ENCODE measurements around the gene JSRP1.
A peak's percentile ranks its signal among the peaks of the same experiment; 100 is the strongest.
"Not testable (repeated sequence)": the region's sequence is repeated elsewhere in the genome, so short reads cannot be mapped to it uniquely, and the experiment has no call there.

The JSRP1 gene

DNA sequence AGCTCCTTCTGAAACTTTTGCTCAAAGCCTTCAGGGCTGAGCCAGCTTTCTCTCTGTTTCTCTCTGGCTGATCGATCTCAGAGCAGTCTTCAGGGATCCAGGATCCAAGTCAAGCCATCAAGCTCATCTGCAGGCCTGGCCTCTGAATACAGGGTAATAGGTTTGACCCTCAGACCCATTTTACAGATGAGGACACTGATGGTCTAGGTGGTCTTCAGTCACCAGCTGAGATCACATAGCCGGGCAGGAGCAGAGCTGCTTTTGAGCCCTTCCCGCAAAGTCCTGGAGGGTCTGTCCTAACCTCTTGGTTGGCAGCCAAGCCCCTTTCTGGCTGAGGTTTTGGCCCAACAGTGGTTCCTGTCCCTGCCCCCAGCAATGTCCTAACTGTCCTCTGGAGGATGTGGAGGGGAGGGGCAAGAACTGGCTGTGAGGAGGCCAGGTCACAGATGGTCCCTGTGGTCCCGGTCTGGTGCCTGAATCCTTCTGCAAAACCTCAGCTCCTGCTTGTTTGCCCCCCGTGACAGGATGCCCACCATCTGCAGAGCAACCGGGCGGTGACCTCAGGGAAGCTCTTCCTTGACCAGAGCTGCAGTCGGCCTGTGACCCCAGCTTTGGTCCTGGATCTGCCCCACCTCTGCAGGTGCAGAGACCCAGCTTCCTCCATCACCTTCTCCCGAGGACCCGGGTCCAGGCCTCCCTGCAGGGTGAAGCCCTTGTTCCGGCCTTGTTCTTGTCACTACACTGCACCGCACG, 31.5 kb upstream of the JSRP1 start:
- H3K4me3 ChIP-seq (ENCODE audit: control insufficient read depth, low read depth, low read length): no peak overlapping the region
- TF ChIP-seq, protein P1, sequence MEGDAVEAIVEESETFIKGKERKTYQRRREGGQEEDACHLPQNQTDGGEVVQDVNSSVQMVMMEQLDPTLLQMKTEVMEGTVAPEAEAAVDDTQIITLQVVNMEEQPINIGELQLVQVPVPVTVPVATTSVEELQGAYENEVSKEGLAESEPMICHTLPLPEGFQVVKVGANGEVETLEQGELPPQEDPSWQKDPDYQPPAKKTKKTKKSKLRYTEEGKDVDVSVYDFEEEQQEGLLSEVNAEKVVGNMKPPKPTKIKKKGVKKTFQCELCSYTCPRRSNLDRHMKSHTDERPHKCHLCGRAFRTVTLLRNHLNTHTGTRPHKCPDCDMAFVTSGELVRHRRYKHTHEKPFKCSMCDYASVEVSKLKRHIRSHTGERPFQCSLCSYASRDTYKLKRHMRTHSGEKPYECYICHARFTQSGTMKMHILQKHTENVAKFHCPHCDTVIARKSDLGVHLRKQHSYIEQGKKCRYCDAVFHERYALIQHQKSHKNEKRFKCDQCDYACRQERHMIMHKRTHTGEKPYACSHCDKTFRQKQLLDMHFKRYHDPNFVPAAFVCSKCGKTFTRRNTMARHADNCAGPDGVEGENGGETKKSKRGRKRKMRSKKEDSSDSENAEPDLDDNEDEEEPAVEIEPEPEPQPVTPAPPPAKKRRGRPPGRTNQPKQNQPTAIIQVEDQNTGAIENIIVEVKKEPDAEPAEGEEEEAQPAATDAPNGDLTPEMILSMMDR (conservative IDR thresholded peaks at IDR 0.05; ENCODE audit: control insufficient read depth, insufficient read depth, low read depth, low read length): no peak
- no peak for DNase-seq (ENCODE audit: low read depth)

DNA sequence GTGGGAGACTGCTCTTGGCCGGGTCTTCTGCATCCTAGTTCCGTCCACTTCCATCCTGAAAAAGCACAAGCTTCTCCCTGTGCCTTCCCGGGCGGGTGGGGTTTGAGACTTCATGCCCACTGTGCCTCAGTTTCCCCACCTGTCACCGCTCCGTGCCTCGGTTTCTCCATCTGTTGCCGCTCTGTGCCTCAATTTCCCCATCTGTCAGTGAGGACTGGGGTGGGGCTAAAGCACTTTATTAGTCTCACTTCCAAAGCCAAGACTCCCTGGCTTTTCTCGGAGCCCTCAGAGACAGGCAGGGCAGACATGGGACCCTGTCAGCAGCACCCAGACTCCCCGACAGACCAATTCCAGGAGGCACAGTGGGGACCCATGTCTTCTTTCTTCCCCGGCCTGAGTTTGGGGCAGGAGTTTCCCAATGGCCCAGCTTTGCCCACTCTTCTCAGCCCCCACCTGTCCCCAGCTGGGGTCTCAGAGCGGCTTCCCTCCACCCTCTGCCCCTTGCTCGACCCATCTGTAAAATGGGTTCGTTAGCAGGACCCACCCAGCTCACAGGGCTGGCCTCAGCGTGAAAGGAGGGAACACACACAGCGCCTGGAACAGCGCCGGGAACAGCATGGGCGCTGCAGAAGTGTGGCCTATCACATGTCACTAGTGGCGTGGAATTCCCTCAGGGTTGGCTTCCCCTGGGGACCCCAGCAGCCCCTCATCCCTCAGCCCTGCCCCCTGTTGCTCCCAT, 30.4 kb upstream of the JSRP1 start:
- DNase-seq (ENCODE audit: low read depth): no peak
- H3K4me3 ChIP-seq (ENCODE audit: control insufficient read depth, low read depth, low read length): no peak overlapping the region
- TF ChIP-seq, protein P1 (conservative IDR thresholded peaks at IDR 0.05; ENCODE audit: control insufficient read depth, insufficient read depth, low read depth, low read length): no peak

DNA sequence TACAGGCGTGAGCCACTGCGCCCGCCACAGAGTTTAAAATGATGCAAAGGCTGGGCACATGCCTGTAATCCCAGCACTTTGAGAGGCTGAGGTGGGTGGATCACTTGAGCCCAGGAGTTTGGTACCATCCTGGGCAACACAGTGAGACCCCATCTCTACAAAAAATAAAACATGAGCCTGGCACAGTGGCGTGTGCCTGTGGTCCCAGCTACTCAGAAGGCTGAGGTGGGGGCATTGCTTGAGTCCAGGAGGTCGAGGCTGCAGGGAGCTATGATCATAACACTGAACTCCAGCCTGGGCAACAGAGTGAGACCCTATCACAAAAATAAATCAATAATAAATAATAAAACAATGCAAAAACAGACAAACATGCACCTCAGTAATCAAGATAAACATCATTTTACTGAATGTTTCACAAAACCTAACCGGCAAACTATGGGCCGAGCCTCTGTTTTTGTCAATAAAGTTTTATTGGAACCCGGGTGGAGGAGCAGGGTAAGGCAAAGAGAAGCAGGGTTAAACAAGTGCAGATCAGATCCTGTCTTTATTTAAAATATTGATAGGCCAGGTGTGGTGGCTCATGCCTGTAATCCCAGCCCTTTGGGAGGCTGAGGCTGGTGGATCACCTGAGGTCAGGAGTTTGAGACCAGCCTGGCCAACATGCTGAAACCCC, 27.8 kb upstream of the JSRP1 start:
- DNase-seq (ENCODE audit: low read depth): no peak
- no peak overlapping the region for H3K4me3 ChIP-seq (ENCODE audit: control insufficient read depth, low read depth, low read length)
- TF ChIP-seq, protein P1 (conservative IDR thresholded peaks at IDR 0.05; ENCODE audit: control insufficient read depth, insufficient read depth, low read depth, low read length): no peak

DNA sequence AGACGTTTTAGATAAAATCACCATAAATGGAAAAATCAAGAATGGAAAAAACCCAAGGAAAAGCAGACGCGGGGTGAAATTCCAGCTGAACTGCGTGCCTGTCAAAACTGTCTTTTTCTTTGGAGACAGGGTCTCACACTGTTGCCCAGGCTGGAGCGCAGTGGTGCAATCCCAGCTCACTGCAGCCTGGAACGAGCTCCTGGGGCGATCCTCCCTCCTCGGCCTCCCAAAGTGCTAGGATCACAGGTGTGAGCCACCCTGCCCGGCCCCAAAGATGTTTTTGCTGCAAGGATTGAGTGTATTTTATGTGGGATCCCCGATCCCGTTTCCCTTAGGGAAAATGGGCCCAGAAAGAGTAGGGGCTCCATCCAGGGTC, 26.6 kb upstream of the JSRP1 start:
- TF ChIP-seq, protein P1 (conservative IDR thresholded peaks at IDR 0.05; ENCODE audit: control insufficient read depth, insufficient read depth, low read depth, low read length): no peak
- no peak for DNase-seq (ENCODE audit: low read depth)
- no peak overlapping the region for H3K4me3 ChIP-seq (ENCODE audit: control insufficient read depth, low read depth, low read length)

DNA sequence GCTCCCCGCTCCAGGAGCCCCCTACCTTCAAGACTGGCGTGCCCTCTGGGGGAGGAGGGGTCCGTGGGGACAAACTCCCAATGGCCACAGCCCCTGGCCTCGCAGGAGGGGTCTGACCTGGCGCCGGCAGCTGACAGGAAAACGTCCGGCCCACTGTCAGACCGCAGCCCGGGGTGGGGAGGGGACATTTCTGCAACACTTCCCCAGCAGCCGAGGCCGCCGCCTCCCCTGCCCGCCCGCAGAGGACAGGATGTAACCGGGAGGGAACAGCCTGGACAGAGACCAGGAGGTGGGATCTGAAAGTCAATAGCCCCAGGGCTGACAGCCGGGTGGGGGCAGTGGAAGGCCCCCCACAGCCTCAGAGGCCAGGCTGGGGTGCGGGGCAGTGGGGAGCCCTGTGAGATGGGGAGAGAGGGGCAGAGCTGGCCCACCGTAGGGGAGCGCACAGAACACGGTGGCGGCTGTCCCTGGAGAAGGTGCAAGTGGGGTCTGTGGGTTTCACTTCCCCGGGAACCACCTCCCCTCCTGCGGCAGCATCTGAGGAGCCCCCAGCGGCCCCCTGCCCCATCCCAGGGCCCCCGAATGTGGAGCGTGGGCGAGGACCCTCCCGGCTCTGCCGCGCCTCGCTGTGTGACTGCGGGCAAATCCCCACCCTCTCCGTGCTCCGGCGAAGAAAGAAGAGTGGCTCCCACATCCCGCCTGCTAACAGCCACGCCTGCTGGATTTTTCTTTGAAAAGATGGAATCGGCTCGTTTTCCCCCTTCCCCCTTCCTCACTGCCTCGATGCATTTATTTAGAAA, 26.0 kb upstream of the JSRP1 start, which contains the start of gene PEAK3:
Gene PEAK3 (minus strand): TSS at position 114 of the 800 bp plus-strand sequence. CDS start 1,244 bp downstream, outside the sequence.
- DNase-seq (ENCODE audit: low read depth): no peak
- peak within 1 kb of the TSS; percentile 2 for H3K4me3 ChIP-seq (ENCODE audit: control insufficient read depth, low read depth, low read length)
- TF ChIP-seq, protein P1 (conservative IDR thresholded peaks at IDR 0.05; ENCODE audit: control insufficient read depth, insufficient read depth, low read depth, low read length): no peak

DNA sequence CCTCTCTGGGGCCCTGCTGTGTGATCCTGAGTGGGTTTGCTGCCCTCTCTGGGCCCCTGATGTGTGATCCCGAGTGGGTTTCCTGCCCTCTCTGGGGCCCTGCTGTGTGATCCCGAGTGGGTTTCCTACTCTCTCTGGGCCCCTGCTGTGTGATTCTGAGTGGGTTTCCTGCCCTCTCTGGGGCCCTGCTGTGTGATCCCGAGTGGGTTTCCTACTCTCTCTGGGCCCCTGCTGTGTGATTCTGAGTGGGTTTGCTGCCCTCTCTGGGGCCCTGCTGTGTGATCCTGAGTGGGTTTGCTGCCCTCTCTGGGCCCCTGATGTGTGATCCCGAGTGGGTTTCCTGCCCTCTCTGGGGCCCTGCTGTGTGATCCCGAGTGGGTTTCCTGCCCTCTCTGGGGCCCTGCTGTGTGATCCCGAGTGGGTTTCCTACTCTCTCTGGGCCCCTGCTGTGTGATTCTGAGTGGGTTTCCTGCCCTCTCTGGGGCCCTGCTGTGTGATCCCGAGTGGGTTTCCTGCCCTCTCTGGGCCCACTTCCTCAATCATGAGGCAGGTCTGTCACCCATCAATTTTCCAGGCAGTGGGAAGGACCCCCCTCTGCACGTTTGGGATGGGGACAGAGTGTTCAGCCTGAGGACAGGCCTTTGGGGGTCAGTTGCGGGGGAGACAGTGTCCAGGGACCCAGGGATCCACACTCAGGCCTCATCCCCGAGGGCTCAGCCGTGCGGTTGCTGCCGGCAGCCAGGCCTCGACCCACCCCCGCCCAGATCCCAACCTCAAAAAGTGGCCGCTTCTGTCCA, 25.2 kb upstream of the JSRP1 start:
- not testable (repeated sequence) for DNase-seq (ENCODE audit: low read depth); H3K4me3 ChIP-seq (ENCODE audit: control insufficient read depth, low read depth, low read length)
